ENCODE results near the gene FGFR2. TPM values are rescaled to one million over a fixed set of nuclear protein-coding genes. Genes with fewer than 3 reads are reported as not detected.

Gene FGFR2
- total RNA-seq, 6 donors from 2014 or later, result 36.7 to 83.7 (median 64.1) TPM

GRCh38 chr10:121613456-121613855, 15.2 kb upstream of the FGFR2 start:
- Histone ChIP-seq H3K9me3 (peaks cover 0 to 2% (median under 1%) of the 10 kb centered on the region in 4 donors), H3K27me3 (no peaks in the 10 kb centered on the region), H3K4me1 (peaks cover 4 to 7% (median 4%) of the 10 kb centered on the region in 4 donors), H3K36me3 (no peaks in the 10 kb centered on the region), H3K27ac (no peak overlapping the region), H3K4me3 (no peak overlapping the region)
- ATAC-seq (ENCODE audit: low FRiP score in 2 of 2), result no peak
- TF ChIP-seq POLR2AphosphoS5 (IDR thresholded peaks at IDR 0.05), result no peak
- TF ChIP-seq CTCF (IDR thresholded peaks at IDR 0.05), result no peak
- no peak for TF ChIP-seq EP300 (IDR thresholded peaks at IDR 0.05)
- no peak for TF ChIP-seq POLR2A (IDR thresholded peaks at IDR 0.05)
- DNase-seq, result peak in 1 of 2 donors; percentile 61
- WGBS, 2 donors, result 90% methylated on average over 6 of the region's 6 CpGs

- H3K4me1 ChIP-seq, result peaks cover 4 to 7% (median 6%) of the 10 kb centered on the region in 4 donors
- WGBS, 2 donors, result 72 to 91% methylated on average over 11 to 12 of the region's 12 CpGs
- TF ChIP-seq CTCF (IDR thresholded peaks at IDR 0.05) (no peak), EP300 (IDR thresholded peaks at IDR 0.05) (no peak), POLR2AphosphoS5 (IDR thresholded peaks at IDR 0.05) (no peak), POLR2A (IDR thresholded peaks at IDR 0.05) (no peak)
- no peaks in the 10 kb centered on the region for H3K27me3 ChIP-seq
- no peak overlapping the region for H3K4me3 ChIP-seq
- ATAC-seq (ENCODE audit: low FRiP score in 2 of 2), result no peak
- DNase-seq, result no peak
- no peak overlapping the region for H3K27ac ChIP-seq
- H3K36me3 ChIP-seq, result no peaks in the 10 kb centered on the region
- no peaks in the 10 kb centered on the region for H3K9me3 ChIP-seq
Observed at GRCh38 chr10:121611393-121612159, 13.3 kb upstream of the FGFR2 start.

GRCh38 chr10:121610798-121611323, 12.6 kb upstream of the FGFR2 start:
- ATAC-seq (ENCODE audit: low FRiP score in 2 of 2) (no peak), DNase-seq (no peak)
- whole genome bisulfite sequencing, 2 donors, result 80 to 82% methylated on average over 7 of the region's 7 CpGs
- peaks cover 4 to 7% (median 6%) of the 10 kb centered on the region in 4 donors for H3K4me1 ChIP-seq
- H3K9me3 ChIP-seq, result no peaks in the 10 kb centered on the region
- no peak overlapping the region for H3K27ac ChIP-seq
- H3K36me3 ChIP-seq, result no peaks in the 10 kb centered on the region
- TF ChIP-seq EP300 (IDR thresholded peaks at IDR 0.05) (no peak), POLR2AphosphoS5 (IDR thresholded peaks at IDR 0.05) (no peak)
- no peaks in the 10 kb centered on the region for H3K27me3 ChIP-seq
- H3K4me3 ChIP-seq, result no peak overlapping the region

GRCh38 chr10:121609426-121610380, 11.5 kb upstream of the FGFR2 start:
- ATAC-seq (ENCODE audit: low FRiP score in 2 of 2), result no peak
- H3K4me3 ChIP-seq, result no peak overlapping the region
- DNase-seq, result no peak
- H3K27ac ChIP-seq, result no peak overlapping the region
- H3K36me3 ChIP-seq, result no peaks in the 10 kb centered on the region
- TF ChIP-seq POLR2AphosphoS5 (IDR thresholded peaks at IDR 0.05) (no peak), CTCF (IDR thresholded peaks at IDR 0.05) (no peak), EP300 (IDR thresholded peaks at IDR 0.05) (no peak), POLR2A (IDR thresholded peaks at IDR 0.05) (no peak)
- 86 to 89% methylated on average over 16 to 17 of the region's 17 CpGs for WGBS, 2 donors
- no peaks in the 10 kb centered on the region for H3K9me3 ChIP-seq
- peaks cover 4 to 7% (median 6%) of the 10 kb centered on the region in 4 donors for H3K4me1 ChIP-seq
- H3K27me3 ChIP-seq, result no peaks in the 10 kb centered on the region
